Fibroblast of mammary gland (primary cell): ENCODE results near the gene ADAM10.

Experiments used
- DNase-seq: peaks from one replicate; pipeline ENCODE4 v3.0.0-alpha.2; 2010; ENCODE audit warnings: low read depth
- H3K4me3 ChIP-seq: 2 replicates; pipeline ENCODE4 v1.5.1; 2011; ENCODE audit warnings: low read depth, mild to moderate bottlenecking, low read length, moderate library complexity; ENCODE audit not compliant: control insufficient read depth
- CTCF ChIP-seq: conservative IDR thresholded peaks from 2 replicates; pipeline ENCODE4 v1.5.1; 2011; ENCODE audit warnings: low read depth, low read length, inconsistent platforms; ENCODE audit not compliant: control insufficient read depth, insufficient read depth

ADAM10 gene

GRCh38 chr15:58554758-58555157 lies 194.7 kb downstream of the ADAM10 start:
- H3K4me3 ChIP-seq, result no peak overlapping the region
- no peak for DNase-seq
- no peak for TF ChIP-seq CTCF

- no peak for DNase-seq
- TF ChIP-seq CTCF, result no peak
- no peak overlapping the region for H3K4me3 ChIP-seq
Measured at GRCh38 chr15:58553365-58553918, 196.1 kb downstream of the ADAM10 start.

GRCh38 chr15:58552505-58553364 lies 196.8 kb downstream of the ADAM10 start:
- no peak for TF ChIP-seq CTCF
- peak; percentile 62 for DNase-seq
- H3K4me3 ChIP-seq, result peak overlapping the region; percentile 43

- DNase-seq, result peak; percentile 98
- peak overlapping the region; percentile 43 for H3K4me3 ChIP-seq
Measured at GRCh38 chr15:58551764-58552504, 197.6 kb downstream of the ADAM10 start.

GRCh38 chr15:58551084-58551763 lies 198.3 kb downstream of the ADAM10 start:
- no peak for TF ChIP-seq CTCF
- DNase-seq, result no peak
- no peak overlapping the region for H3K4me3 ChIP-seq

More at GRCh38 chr15:58551764-58552504, 197.6 kb downstream of the ADAM10 start:
- no peak for TF ChIP-seq CTCF

GRCh38 chr15:58549785-58550074 lies 199.8 kb downstream of the ADAM10 start:
- no peak overlapping the region for H3K4me3 ChIP-seq
- no peak for TF ChIP-seq CTCF
- no peak for DNase-seq
